ENCODE measurements around the gene EIF2B4. TPM values are rescaled to one million over a fixed set of nuclear protein-coding genes. Genes with fewer than 3 reads are reported as not detected.
A peak's percentile ranks its signal among the peaks of the same experiment; 100 is the strongest.

The EIF2B4 gene
- total RNA-seq, 2 donors from 2014 or later = 34.5 to 35.4 TPM

GRCh38 chr2:27408601-27409320 is 38.6 kb upstream of the EIF2B4 start:
- H3K27ac ChIP-seq = peak overlapping the region; percentile 83
- H3K4me1 ChIP-seq = peaks cover 3% of the 10 kb centered on the region
- intact Hi-C loops (cut with DNase I) = no loop called here
- no peak for TF ChIP-seq CTCF (IDR thresholded peaks at IDR 0.05)
- H3K9me3 ChIP-seq = no peaks in the 10 kb centered on the region
- no peaks in the 10 kb centered on the region for H3K36me3 ChIP-seq
- H3K27me3 ChIP-seq = no peaks in the 10 kb centered on the region
- H3K9ac ChIP-seq (ENCODE audit: low read depth in 2 of 2, low read length in 2 of 2) = peak overlapping the region; percentile 84 to 88
- DNase-seq = peak; percentile 36
- peak overlapping the region; percentile 100 for H3K4me3 ChIP-seq

- Histone ChIP-seq H3K36me3 (no peaks in the 10 kb centered on the region), H3K4me3 (peak overlapping the region; percentile 100), H3K27me3 (no peaks in the 10 kb centered on the region), H3K27ac (peak overlapping the region; percentile 83), H3K9me3 (no peaks in the 10 kb centered on the region), H3K4me1 (peaks cover 3% of the 10 kb centered on the region), H3K9ac (ENCODE audit: low read depth in 2 of 2, low read length in 2 of 2) (peak overlapping the region in 1 of 2 donors; percentile 84)
- TF ChIP-seq CTCF (IDR thresholded peaks at IDR 0.05) = peak; percentile 46
- peak; percentile 64 for DNase-seq
- intact Hi-C loops (cut with DNase I) = no loop called here
These were observed 37.8 kb upstream of the EIF2B4 start for GRCh38 chr2:27407798-27408491.

GRCh38 chr2:27400348-27401135 is 30.4 kb upstream of the EIF2B4 start:
- intact Hi-C loops (cut with DNase I) = no loop called here
- Histone ChIP-seq H3K36me3 (no peaks in the 10 kb centered on the region), H3K27ac (no peak overlapping the region), H3K4me3 (no peak overlapping the region), H3K27me3 (no peaks in the 10 kb centered on the region), H3K4me1 (no peaks in the 10 kb centered on the region), H3K9ac (ENCODE audit: low read depth in 2 of 2, low read length in 2 of 2) (no peak overlapping the region), H3K9me3 (no peaks in the 10 kb centered on the region)
- TF ChIP-seq CTCF (IDR thresholded peaks at IDR 0.05) = no peak
- no peak for DNase-seq

GRCh38 chr2:27398962-27399361 is 28.8 kb upstream of the EIF2B4 start:
- no peak overlapping the region for H3K9ac ChIP-seq (ENCODE audit: low read depth in 2 of 2, low read length in 2 of 2)
- TF ChIP-seq CTCF (IDR thresholded peaks at IDR 0.05) = no peak
- intact Hi-C loops (cut with DNase I) = no loop called here
- no peaks in the 10 kb centered on the region for H3K36me3 ChIP-seq
- no peaks in the 10 kb centered on the region for H3K27me3 ChIP-seq
- DNase-seq = no peak
- H3K9me3 ChIP-seq = no peaks in the 10 kb centered on the region
- no peaks in the 10 kb centered on the region for H3K4me1 ChIP-seq
- H3K27ac ChIP-seq = no peak overlapping the region
- H3K4me3 ChIP-seq = no peak overlapping the region

GRCh38 chr2:27393225-27393624 is 23.1 kb upstream of the EIF2B4 start:
- H3K36me3 ChIP-seq = no peaks in the 10 kb centered on the region
- H3K4me3 ChIP-seq = no peak overlapping the region
- H3K27ac ChIP-seq = no peak overlapping the region
- no peaks in the 10 kb centered on the region for H3K9me3 ChIP-seq
- TF ChIP-seq CTCF (IDR thresholded peaks at IDR 0.05) = no peak
- no peak for DNase-seq
- no peaks in the 10 kb centered on the region for H3K27me3 ChIP-seq
- no peak overlapping the region for H3K9ac ChIP-seq (ENCODE audit: low read depth in 2 of 2, low read length in 2 of 2)
- H3K4me1 ChIP-seq = no peaks in the 10 kb centered on the region
- intact Hi-C loops (cut with DNase I) = no loop called here

Measured in colonic mucosa (tissue), 4 donors.